Suprapubic skin (tissue), 4 donors: ENCODE results near the gene SMAP1.

Experiments used
- CTCF ChIP-seq, 2 donors: fragments of 200-600 bp in 1 of 2; fragments of 450-650 bp in 1 of 2; sonication (generic) in 1 of 2; IDR thresholded peaks; one replicate each; pipeline ENCODE4 v1.5.1; 2016 to 2019; ENCODE audit warnings: antibody characterized with exemption in 2 of 2, mild to moderate bottlenecking in 1 of 2, moderate library complexity in 1 of 2
- EP300 ChIP-seq: sonication (generic); formaldehyde crosslinking; IDR thresholded peaks from one replicate; pipeline ENCODE4 v1.6.1; 2017; ENCODE audit warnings: antibody characterized with exemption
- POLR2A ChIP-seq, 2 donors: fragments of 450-650 bp; IDR thresholded peaks; one replicate each; pipeline ENCODE4 v1.6.1; 2017; ENCODE audit warnings: antibody characterized with exemption in 2 of 2, mild to moderate bottlenecking in 2 of 2, moderate library complexity in 2 of 2
- POLR2AphosphoS5 ChIP-seq, 3 donors: sonication (generic); formaldehyde crosslinking; IDR thresholded peaks; one replicate each; pipeline ENCODE4 v1.6.1; 2017; ENCODE audit warnings: antibody characterized with exemption in 3 of 3

- TF ChIP-seq CTCF (IDR thresholded peaks at IDR 0.05) (no peak), EP300 (no peak), POLR2AphosphoS5 (IDR thresholded peaks at IDR 0.05) (no peak), POLR2A (IDR thresholded peaks at IDR 0.05) (no peak)
Observed at GRCh38 chr6:70707893-70708292, 40.2 kb downstream of the SMAP1 start.
